WTC11 (cell line): Measurements from ENCODE around the gene MYO1F. TPM values are rescaled to one million over a fixed set of nuclear protein-coding genes. Genes with fewer than 3 reads are reported as not detected.

ENCODE experiments used
- ATAC-seq: fragments of 200-7000 bp; cut with Tn5 transposase; 2 replicates; pipeline ENCODE4 v1.10.0; 2021; ENCODE audit warnings: mild to moderate bottlenecking, moderate library complexity
- CTCF ChIA-PET: fragments of 300-600 bp; sonication (Branson Sonifier 250); formaldehyde crosslinking; loops from one replicate; lab custom pipeline; 2021; ENCODE audit warnings: antibody characterized with exemption; lab: Charles Lee
- POLR2A ChIA-PET: fragments of 350-600 bp; sonication (Branson Sonifier 250); formaldehyde crosslinking; loops from one replicate; lab custom pipeline; 2021; ENCODE audit warnings: antibody characterized with exemption; lab: Charles Lee
- DNase-seq: peaks from one replicate; pipeline ENCODE4 v3.0.0; 2021; ENCODE audit warnings: low spot score
- H3K27ac Mint-ChIP-seq: 2 replicates; pipeline ENCODE4 v1.8.0; 2021; ENCODE audit warnings: mixed read lengths
- H3K27me3 Mint-ChIP-seq: 2 replicates; pipeline ENCODE4 v1.8.0; 2021; ENCODE audit warnings: low read depth, mild to moderate bottlenecking, moderate library complexity, mixed read lengths
- H3K36me3 Mint-ChIP-seq: 2 replicates; pipeline ENCODE4 v1.8.0; 2021; ENCODE audit warnings: mixed read lengths
- H3K4me1 Mint-ChIP-seq: 2 replicates; pipeline ENCODE4 v1.8.0; 2022; ENCODE audit warnings: mixed read lengths
- H3K4me3 Mint-ChIP-seq: 2 replicates; pipeline ENCODE4 v1.8.0; 2021; ENCODE audit warnings: mild to moderate bottlenecking, moderate library complexity, mixed read lengths
- H3K9me3 Mint-ChIP-seq: 2 replicates; pipeline ENCODE4 v1.8.0; 2021; ENCODE audit warnings: mixed read lengths
- AR ChIP-seq: fragments of 250-450 bp; sonication (Bioruptor Pico); IDR thresholded peaks from 2 replicates; pipeline ENCODE4 v1.9.0; 2021; ENCODE audit warnings: mild to moderate bottlenecking
- ATF1 ChIP-seq: sonication (generic); formaldehyde crosslinking; IDR thresholded peaks from 2 replicates; pipeline ENCODE4 v1.8.1; 2023; ENCODE audit warnings: mild to moderate bottlenecking, moderate library complexity, missing genetic modification reagents
- ELF4 ChIP-seq: sonication (generic); formaldehyde crosslinking; IDR thresholded peaks from 2 replicates; pipeline ENCODE4 v1.8.1; 2022; ENCODE audit warnings: low read depth, mild to moderate bottlenecking, moderate library complexity, missing genetic modification reagents
- ETV6 ChIP-seq: sonication (generic); formaldehyde crosslinking; IDR thresholded peaks from 2 replicates; pipeline ENCODE4 v1.8.1; 2022; ENCODE audit warnings: mild to moderate bottlenecking, missing genetic modification reagents
- FOXJ3 ChIP-seq: sonication (generic); formaldehyde crosslinking; IDR thresholded peaks from 2 replicates; pipeline ENCODE4 v1.9.0; 2021; ENCODE audit warnings: missing genetic modification reagents, mild to moderate bottlenecking, borderline replicate concordance
- FOXP1 ChIP-seq: sonication (generic); formaldehyde crosslinking; IDR thresholded peaks from 2 replicates; pipeline ENCODE4 v1.8.0; 2022; ENCODE audit warnings: missing genetic modification reagents, mild to moderate bottlenecking, moderate library complexity, borderline replicate concordance
- MYBL2 ChIP-seq: sonication (generic); formaldehyde crosslinking; IDR thresholded peaks from 2 replicates; pipeline ENCODE4 v1.8.1; 2023; ENCODE audit warnings: mild to moderate bottlenecking, moderate library complexity, missing genetic modification reagents
- NFATC4 ChIP-seq: fragments of 250-450 bp; sonication (Bioruptor Pico); IDR thresholded peaks from 2 replicates; pipeline ENCODE4 v1.9.0; 2021; ENCODE audit warnings: mild to moderate bottlenecking
- NR1H2 ChIP-seq: sonication (generic); formaldehyde crosslinking; IDR thresholded peaks from 2 replicates; pipeline ENCODE4 v1.9.0; 2021; ENCODE audit warnings: mild to moderate bottlenecking, moderate library complexity, missing genetic modification reagents
- PRDM15 ChIP-seq: sonication (generic); formaldehyde crosslinking; IDR thresholded peaks from 2 replicates; pipeline ENCODE4 v1.8.0; 2022; ENCODE audit warnings: missing genetic modification reagents
- RELA ChIP-seq: sonication (generic); formaldehyde crosslinking; IDR thresholded peaks from 2 replicates; pipeline ENCODE4 v1.8.1; 2022; ENCODE audit warnings: missing genetic modification reagents, mild to moderate bottlenecking, borderline replicate concordance
- SMAD4 ChIP-seq: sonication (generic); formaldehyde crosslinking; IDR thresholded peaks from 2 replicates; pipeline ENCODE4 v1.8.0; 2022; ENCODE audit warnings: mild to moderate bottlenecking, missing genetic modification reagents
- SP1 ChIP-seq: sonication (generic); formaldehyde crosslinking; conservative IDR thresholded peaks from 2 replicates; pipeline ENCODE4 v1.8.1; 2022; ENCODE audit warnings: missing genetic modification reagents
- TCF7 ChIP-seq: sonication (generic); formaldehyde crosslinking; IDR thresholded peaks from 2 replicates; pipeline ENCODE4 v1.8.0; 2022; ENCODE audit warnings: mild to moderate bottlenecking, low read depth, missing genetic modification reagents, moderate library complexity
- TEAD1 ChIP-seq: sonication (generic); formaldehyde crosslinking; IDR thresholded peaks from 2 replicates; pipeline ENCODE4 v1.8.0; 2022; ENCODE audit warnings: mild to moderate bottlenecking, missing genetic modification reagents
- TP53 ChIP-seq: sonication (generic); formaldehyde crosslinking; IDR thresholded peaks from 2 replicates; pipeline ENCODE4 v1.8.1; 2023; ENCODE audit warnings: mild to moderate bottlenecking, missing genetic modification reagents
- ZMAT4 ChIP-seq: fragments of 250-450 bp; sonication (Bioruptor Pico); IDR thresholded peaks from 2 replicates; pipeline ENCODE4 v1.9.0; 2021; ENCODE audit warnings: mild to moderate bottlenecking
- ZNF121 ChIP-seq: sonication (generic); formaldehyde crosslinking; IDR thresholded peaks from 2 replicates; pipeline ENCODE4 v1.8.0; 2023; ENCODE audit warnings: missing genetic modification reagents
- ZNF219 ChIP-seq: sonication (generic); formaldehyde crosslinking; IDR thresholded peaks from 2 replicates; pipeline ENCODE4 v1.8.0; 2023; ENCODE audit warnings: missing genetic modification reagents, mild to moderate bottlenecking, borderline replicate concordance
- ZNF232 ChIP-seq: sonication (generic); formaldehyde crosslinking; IDR thresholded peaks from 2 replicates; pipeline ENCODE4 v1.8.0; 2022; ENCODE audit warnings: mild to moderate bottlenecking, missing genetic modification reagents
- ZNF416 ChIP-seq: fragments of 250-450 bp; sonication (Bioruptor Pico); IDR thresholded peaks from 2 replicates; pipeline ENCODE4 v1.9.0; 2021; ENCODE audit warnings: mild to moderate bottlenecking, inconsistent platforms
- ZNF532 ChIP-seq: fragments of 250-450 bp; sonication (Bioruptor Pico); IDR thresholded peaks from 2 replicates; pipeline ENCODE4 v1.9.0; 2021; ENCODE audit warnings: mild to moderate bottlenecking, borderline replicate concordance
- total RNA-seq: library from RNA; stranded (reverse); gene quantifications from 3 replicates; pipeline ENCODE4 v1.2.3, GENCODE V29; 2021
- TF ChIP-seq, protein P1 (sequence below): sonication (generic); formaldehyde crosslinking; IDR thresholded peaks from 2 replicates; pipeline ENCODE4 v1.8.0; 2022; ENCODE audit warnings: mild to moderate bottlenecking, missing genetic modification reagents

MYO1F gene
- total RNA-seq, 1 experiment from 2014 or later, result 2.8 TPM

GRCh38 chr19:8499048-8499833, 78.0 kb downstream of the MYO1F start (continued):
- TF ChIP-seq AR (CRISPR knock-in tag) (no peak), SMAD4 (CRISPR knock-in tag) (no peak), TCF7 (no peak)

GRCh38 chr19:8498295-8498694, 78.9 kb downstream of the MYO1F start:
- DNase-seq (no peak), ATAC-seq (no peak)
- H3K27me3 Mint-ChIP-seq, result no peaks in the 10 kb centered on the region
- CTCF ChIA-PET, result interaction anchor here (0.7 to 2.0 kb wide), 6 partner anchors 9 to 116 kb away, joined by 3 to 6 read pairs (median 4); partner anchors contain the start of genes MARCHF2 and ZNF414
- H3K4me1 Mint-ChIP-seq, result peaks cover 7% of the 10 kb centered on the region
- no peaks in the 10 kb centered on the region for H3K9me3 Mint-ChIP-seq
- H3K36me3 Mint-ChIP-seq, result no peaks in the 10 kb centered on the region
- H3K4me3 Mint-ChIP-seq, result no peak overlapping the region
- TF ChIP-seq RELA (CRISPR knock-in tag) (no peak), TP53 (CRISPR knock-in tag) (no peak), TEAD1 (CRISPR knock-in tag) (no peak), NR1H2 (no peak), ZNF121 (CRISPR knock-in tag) (no peak), MYBL2 (CRISPR knock-in tag) (no peak), FOXP1 (no peak)
- POLR2A ChIA-PET, result interaction anchor here (0.5 kb wide), 1 partner anchor 64 kb away, joined by 6 read pairs; no protein-coding TSS in a partner anchor
- H3K27ac Mint-ChIP-seq, result no peak overlapping the region

GRCh38 chr19:8494158-8494557, 83.1 kb downstream of the MYO1F start:
- ATAC-seq, result no peak
- TF ChIP-seq ZNF219 (CRISPR knock-in tag) (no peak), NFATC4 (CRISPR knock-in tag) (no peak), ELF4 (CRISPR knock-in tag) (no peak), ZNF232 (no peak), ZNF532 (CRISPR knock-in tag) (no peak), ATF1 (CRISPR knock-in tag) (no peak), ETV6 (CRISPR knock-in tag) (no peak), PRDM15 (CRISPR knock-in tag) (no peak), ZNF416 (CRISPR knock-in tag) (no peak), ZMAT4 (no peak), SP1 (CRISPR knock-in tag) (no peak), FOXJ3 (CRISPR knock-in tag) (no peak)
- TF ChIP-seq, protein P1, sequence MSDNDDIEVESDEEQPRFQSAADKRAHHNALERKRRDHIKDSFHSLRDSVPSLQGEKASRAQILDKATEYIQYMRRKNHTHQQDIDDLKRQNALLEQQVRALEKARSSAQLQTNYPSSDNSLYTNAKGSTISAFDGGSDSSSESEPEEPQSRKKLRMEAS, result no peak
- H3K4me1 Mint-ChIP-seq, result peaks cover 3% of the 10 kb centered on the region; the same call in 1 of the 2 replicates
- ChIA-PET POLR2A (interaction anchor here (0.9 kb wide), 1 partner anchor 47 kb away, joined by 3 read pairs; no protein-coding TSS in a partner anchor), CTCF (interaction anchor here (0.5 to 2.5 kb wide), 7 partner anchors 12 to 87 kb away, joined by 3 to 7 read pairs (median 3); partner anchors contain the start of gene ZNF414)
- no peak for DNase-seq
- no peaks in the 10 kb centered on the region for H3K36me3 Mint-ChIP-seq
- peak overlapping the region; percentile 36; the same call in 1 of the 2 replicates for H3K27ac Mint-ChIP-seq
- H3K9me3 Mint-ChIP-seq, result no peaks in the 10 kb centered on the region
- no peaks in the 10 kb centered on the region for H3K27me3 Mint-ChIP-seq
- no peak overlapping the region for H3K4me3 Mint-ChIP-seq
